GM19035 (cell line): ENCODE results near the gene PRPF39.
"Not testable (repeated sequence)": the region's sequence is repeated elsewhere in the genome, so short reads cannot be mapped to it uniquely, and the experiment has no call there.

Experiments used
- ATAC-seq: cut with Tn5 transposase; IDR thresholded peaks from one replicate; pipeline ENCODE4 v1.9.1; 2021; ENCODE audit not compliant: unreplicated experiment

Gene PRPF39

DNA sequence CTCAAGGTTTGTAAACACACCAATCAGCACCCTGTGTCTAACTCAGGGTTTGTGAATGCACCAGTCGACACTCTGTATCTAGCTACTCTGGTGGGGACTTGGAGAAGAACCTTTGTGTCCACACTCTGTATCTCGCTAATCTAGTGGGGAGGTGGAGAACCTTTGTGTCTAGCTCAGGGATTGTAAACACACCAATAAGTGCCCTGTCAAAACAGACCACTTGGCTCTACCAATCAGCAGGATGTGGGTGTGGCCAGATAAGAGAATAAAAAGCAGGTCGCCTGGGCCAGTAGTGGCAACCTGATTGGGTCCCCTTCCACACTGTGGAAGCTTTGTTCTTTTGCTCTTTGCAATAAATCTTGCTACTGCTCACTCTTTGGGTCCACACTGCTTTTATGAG, 2.8 kb upstream of the PRPF39 start:
- ATAC-seq: not testable (repeated sequence)

DNA sequence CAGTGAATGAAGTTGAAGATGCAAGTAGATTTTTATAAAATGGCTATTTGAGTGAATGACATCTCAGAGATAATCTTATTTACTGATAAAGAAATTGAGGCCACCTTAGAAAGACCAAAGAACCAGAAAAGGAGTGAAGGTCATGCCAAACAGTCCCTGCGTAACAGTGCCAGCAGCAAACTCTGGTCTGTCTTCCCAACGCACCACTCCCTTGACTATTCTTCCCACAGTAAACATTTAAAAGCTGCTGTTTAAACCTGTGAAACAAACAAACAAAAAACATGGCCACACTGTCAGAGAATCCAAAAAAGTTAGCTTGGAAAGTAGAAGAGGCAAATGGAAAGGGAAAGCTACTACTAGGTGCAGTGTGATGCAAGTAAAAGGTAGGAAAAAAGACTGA, 1.5 kb upstream of the PRPF39 start:
- no peak for ATAC-seq

GRCh38 chr14:45083617-45083975, 320 bp upstream of the PRPF39 start:
- no peak for ATAC-seq

GRCh38 chr14:45084946-45085346, 1.0 kb downstream of the PRPF39 start:
- ATAC-seq: no peak

GRCh38 chr14:45089813-45090212, 5.9 kb downstream of the PRPF39 start:
- peak; percentile 80 for ATAC-seq

- ATAC-seq: no peak
Measured at GRCh38 chr14:45091710-45092109, 7.8 kb downstream of the PRPF39 start.

DNA sequence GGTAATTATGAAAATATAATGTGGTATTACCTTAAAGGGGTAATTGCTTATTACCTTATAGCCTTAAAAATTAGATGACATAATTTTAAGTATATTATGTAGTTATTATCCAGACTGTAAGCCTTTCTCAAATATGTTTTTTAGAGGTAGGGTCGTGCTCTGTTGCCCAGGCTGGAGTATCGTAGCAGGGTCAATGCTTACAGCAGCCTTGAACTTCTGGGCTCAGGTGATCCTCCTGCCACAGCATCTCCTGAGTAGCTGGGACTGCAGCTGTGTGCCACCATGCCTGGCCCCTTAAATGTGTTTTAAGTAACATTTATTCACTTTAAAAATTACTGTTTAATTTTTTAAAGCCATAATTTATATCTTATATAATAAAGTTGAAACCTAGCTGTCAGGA, 10.4 kb downstream of the PRPF39 start:
- ATAC-seq: no peak

- no peak for ATAC-seq
Measured at GRCh38 chr14:45095143-45095542, 11.2 kb downstream of the PRPF39 start.

DNA sequence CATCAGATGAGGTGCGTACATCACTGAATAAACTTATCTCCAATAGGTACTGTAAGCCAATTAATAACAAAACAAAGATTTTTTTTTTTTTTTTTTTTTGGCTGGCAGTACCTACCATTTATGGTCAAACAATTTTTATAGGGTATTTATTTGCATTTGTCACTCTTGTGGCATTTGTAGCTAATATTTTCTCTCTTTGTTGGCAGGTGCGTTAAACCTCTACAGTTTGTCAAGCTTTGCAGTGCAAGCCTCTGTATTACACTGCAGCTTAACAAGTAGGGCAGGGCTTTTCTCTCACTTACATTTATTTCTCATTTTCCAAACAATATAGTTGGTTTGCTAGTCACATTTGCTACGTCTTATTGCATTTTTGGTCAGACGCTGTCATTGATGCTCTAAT, 12.3 kb downstream of the PRPF39 start:
- no peak for ATAC-seq

GRCh38 chr14:45103806-45104205, 19.9 kb downstream of the PRPF39 start:
- no peak for ATAC-seq

GRCh38 chr14:45104561-45104960, 20.6 kb downstream of the PRPF39 start:
- ATAC-seq: no peak

DNA sequence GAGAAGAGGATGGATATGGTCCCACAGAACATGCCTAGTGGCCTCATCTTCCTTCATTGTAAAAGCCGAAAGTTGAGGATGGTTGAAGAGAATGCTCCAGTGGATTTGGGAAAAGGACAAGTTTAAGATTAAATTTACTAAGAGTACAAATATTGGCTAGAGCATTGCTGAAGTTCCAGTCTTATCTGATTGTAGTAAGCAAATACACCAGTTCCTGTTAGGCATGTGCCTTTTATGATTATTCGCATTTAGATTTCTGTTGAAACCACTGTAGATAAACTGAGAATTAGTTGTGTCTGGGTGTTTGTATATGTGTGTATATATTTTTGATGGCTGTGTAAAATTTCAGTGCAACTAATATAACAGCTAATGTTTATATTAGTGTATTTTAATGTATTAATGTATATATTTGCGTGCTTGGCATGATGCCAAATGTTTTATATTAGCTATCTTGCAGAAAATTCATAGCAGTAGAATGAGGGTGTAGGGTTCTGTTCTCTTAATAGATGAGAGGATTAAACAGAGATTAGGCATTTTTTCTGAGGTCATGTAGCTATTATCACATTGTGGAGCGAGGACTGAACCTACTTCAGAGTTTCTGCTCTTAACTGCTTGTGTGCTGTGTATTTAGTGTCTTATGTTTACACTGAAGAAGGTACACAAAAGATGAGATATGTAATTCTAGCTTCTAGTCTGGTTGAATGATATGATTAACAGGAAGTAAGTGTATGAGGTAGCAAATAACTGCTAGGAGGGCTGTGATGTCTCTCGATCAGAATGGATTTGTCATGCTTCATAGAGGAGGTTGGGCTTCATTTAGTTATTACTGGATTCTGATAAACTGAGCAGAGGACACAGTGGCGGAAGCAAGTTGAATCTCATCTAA, 29.2 kb downstream of the PRPF39 start:
- ATAC-seq: no peak

- no peak for ATAC-seq
Measured at GRCh38 chr14:45114327-45114726, 30.4 kb downstream of the PRPF39 start.

GRCh38 chr14:45118594-45118993, 34.7 kb downstream of the PRPF39 start:
- ATAC-seq: no peak

DNA sequence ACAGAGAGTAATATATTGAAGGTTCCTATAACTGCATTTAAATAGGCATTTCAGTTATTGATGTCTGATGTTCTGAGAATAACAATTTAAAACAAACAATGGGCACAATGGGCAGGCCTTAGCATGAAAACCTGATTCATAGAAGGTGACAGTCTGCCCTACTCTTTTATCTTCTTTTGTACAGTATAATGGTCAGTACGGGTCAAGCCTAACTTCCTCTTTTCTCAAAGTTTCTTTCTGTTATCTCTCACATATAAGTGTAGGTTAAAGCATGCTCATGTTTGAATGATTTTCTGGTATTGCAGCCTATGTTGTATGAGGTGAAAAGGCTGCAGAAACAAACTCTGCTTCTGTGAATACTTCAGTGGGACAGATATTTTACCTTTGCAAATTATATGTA, 36.2 kb downstream of the PRPF39 start:
- no peak for ATAC-seq

GRCh38 chr14:45123271-45123670, 39.4 kb downstream of the PRPF39 start:
- ATAC-seq: no peak

- ATAC-seq: no peak
Measured at GRCh38 chr14:45125754-45126153, 41.8 kb downstream of the PRPF39 start.

DNA sequence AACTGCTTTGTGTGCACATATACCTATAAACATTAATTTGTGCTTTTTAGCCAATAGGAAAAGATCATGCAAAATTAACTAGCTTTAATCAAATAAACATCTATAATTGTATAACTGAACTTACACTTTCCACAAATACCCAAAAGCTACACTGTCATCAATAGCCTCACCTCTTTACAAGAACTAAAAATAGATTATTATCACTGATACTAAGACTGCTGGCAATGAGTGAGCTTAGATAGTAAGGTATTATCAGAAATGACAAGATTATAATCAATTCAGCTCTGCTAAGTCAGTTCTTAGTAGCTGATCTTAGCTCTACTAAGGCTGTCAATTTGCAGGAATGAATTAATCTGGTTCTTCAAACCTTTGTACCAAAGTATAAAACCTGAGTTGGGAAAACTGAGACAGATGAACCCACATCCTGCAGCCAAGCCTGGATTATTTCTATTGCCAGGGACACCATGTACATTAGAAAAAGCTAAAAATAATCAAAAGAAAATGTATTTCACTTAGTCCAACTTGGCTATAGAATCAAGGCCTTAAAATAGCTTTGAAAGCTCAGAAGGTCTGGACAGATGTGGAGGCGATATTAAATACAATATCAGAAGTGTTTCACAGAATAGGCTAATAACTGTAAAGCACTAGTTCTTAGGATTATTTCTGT, 45.2 kb downstream of the PRPF39 start:
- ATAC-seq: no peak

GRCh38 chr14:45133683-45134050, 49.8 kb downstream of the PRPF39 start:
- no peak for ATAC-seq

DNA sequence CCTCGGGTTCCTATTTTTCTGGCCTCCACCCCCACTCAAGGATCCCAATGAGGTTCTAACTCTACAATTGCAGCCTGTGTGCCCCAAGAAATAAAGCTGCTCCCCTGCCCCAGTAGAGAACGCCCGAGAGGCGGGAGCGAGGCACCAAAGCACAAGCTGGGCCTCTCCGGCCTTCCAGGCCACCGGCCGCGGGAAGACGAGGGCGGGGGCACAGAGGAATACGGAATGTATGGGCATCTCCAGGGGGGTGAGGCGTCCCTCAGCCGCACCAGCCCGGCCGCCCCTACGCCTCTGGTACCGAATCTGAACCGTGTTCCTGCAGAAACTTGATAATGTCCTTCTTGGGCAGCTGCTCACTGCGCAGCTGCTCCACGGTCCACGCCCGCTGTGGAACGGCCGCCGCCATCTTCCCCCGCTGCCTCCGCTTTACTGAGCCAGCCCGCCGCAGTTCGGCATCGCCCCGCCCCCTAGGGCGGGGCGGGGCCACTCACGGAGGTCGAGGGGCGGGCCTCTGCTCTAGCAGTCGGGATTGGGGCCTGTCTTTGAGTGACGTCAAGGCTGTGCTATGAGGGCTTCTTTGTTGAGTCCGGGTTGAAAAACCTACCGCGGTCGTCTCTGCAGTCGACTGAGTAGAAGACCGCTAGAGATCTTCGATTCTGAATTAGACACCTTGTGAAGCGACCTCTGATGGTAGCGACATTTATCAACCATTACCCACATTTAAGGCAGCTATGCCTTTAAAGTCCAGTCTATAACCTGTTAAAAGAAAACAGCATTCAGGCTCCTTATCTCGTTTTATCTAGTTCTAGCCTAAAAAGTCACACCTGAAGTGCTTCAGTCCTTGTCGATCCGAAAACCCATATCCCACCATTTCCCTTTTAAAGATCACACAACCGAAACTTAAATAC, 50.4 kb downstream of the PRPF39 start, which contains the start of gene FKBP3:
FKBP3 (minus strand) TSS at position 431 of the 908 bp plus-strand sequence; CDS start at position 406, 25 bp downstream.
- peak; percentile 88 for ATAC-seq

DNA sequence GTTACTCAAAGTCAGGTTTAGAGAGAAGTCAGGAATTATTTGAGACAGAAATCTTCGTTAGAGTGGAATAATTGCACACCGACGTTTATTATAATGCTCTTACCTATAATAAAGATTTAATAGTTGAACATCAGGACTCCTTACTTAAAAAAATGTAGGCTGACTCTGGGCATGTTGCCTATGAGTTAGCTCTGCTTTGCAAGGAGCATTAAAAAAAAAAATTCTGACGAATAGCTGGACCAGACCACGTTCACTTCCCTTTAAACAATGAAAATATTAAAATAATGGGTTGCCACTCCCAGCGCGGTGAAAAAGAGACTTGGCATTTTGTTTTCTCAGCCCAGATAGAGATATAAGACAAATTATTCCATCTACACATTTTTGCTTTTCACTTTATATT, 51.2 kb downstream of the PRPF39 start:
- ATAC-seq: no peak
